ENCODE measurements around the gene P4HA1.

The P4HA1 gene

DNA sequence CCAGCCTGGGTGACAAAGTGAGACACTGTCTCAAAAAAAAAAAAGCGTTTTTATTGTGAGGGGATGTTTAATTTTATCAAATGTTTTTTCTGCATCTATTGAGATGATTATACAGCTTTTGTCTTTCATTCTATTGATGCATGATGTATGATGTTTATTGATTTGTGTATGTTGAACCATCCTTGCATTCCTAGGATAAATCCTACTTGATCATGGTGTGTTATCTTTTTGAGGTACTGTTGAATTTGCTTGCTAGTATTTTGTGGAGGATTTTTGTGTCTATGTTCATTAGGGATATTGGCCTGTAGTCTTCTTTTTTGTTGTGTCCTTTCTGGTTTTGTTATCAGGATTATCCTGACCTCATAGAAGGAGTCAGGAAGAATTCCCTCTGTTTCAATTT, 119.8 kb downstream of the P4HA1 start:
- DNase-seq, result no peak

Data from stimulated activated CD4-positive, alpha-beta T cell treated with anti-CD3 and anti-CD28 coated beads, Interleukin-15, amount 100 ng/mL, for 24 hours (primary cell).